HepG2 (cell line): ENCODE data around the gene ING5. TPM values are rescaled to one million over a fixed set of nuclear protein-coding genes. Genes with fewer than 3 reads are reported as not detected.

Experiments used
- ATF7 ChIP-seq, 2 experiments: fragments of 450-650 bp in 1 of 2; sonication (generic) in 1 of 2; formaldehyde crosslinking in 1 of 2; IDR thresholded peaks; 2 replicates each; pipeline versions ENCODE4 v1.4.0 to v1.6.1; 2016 to 2020; ENCODE audit warnings: antibody characterized with exemption in 1 of 2, mild to moderate bottlenecking in 1 of 2, missing genetic modification reagents in 1 of 2
- CBX5 ChIP-seq: sonication (generic); formaldehyde crosslinking; IDR thresholded peaks from 2 replicates; pipeline ENCODE4 v1.4.0; 2020; ENCODE audit warnings: missing genetic modification reagents, borderline replicate concordance
- FOXJ3 ChIP-seq: sonication (generic); formaldehyde crosslinking; IDR thresholded peaks from 2 replicates; pipeline ENCODE4 v1.4.0; 2020; ENCODE audit warnings: missing genetic modification reagents, mild to moderate bottlenecking, borderline replicate concordance
- FOXK1 ChIP-seq: sonication (generic); formaldehyde crosslinking; IDR thresholded peaks from 2 replicates; pipeline ENCODE4 v1.4.0; 2020; ENCODE audit warnings: low read depth, missing genetic modification reagents, borderline replicate concordance
- FOXO1 ChIP-seq: sonication (generic); formaldehyde crosslinking; IDR thresholded peaks from 2 replicates; pipeline ENCODE4 v1.4.0; 2020; ENCODE audit warnings: missing genetic modification reagents
- HDAC6 ChIP-seq: fragments of 200-600 bp; sonication (generic); IDR thresholded peaks from 2 replicates; pipeline ENCODE4 v1.7.0; 2017; ENCODE audit warnings: mild to moderate bottlenecking, antibody characterized with exemption, low read length, low read depth
- KLF13 ChIP-seq: sonication (generic); formaldehyde crosslinking; IDR thresholded peaks from 2 replicates; pipeline ENCODE4 v1.4.0; 2020; ENCODE audit warnings: mild to moderate bottlenecking, missing genetic modification reagents
- MXD4 ChIP-seq: IDR thresholded peaks from 2 replicates; pipeline ENCODE4 v1.6.1; 2016; ENCODE audit warnings: mild to moderate bottlenecking, missing biosample characterization, missing genetic modification reagents
- PBX2 ChIP-seq: IDR thresholded peaks from 2 replicates; pipeline ENCODE4 v1.6.1; 2016; ENCODE audit warnings: control low read depth
- SATB2 ChIP-seq: sonication (generic); formaldehyde crosslinking; IDR thresholded peaks from 2 replicates; pipeline ENCODE4 v1.5.0; 2020; ENCODE audit warnings: missing genetic modification reagents
- SNRNP70 ChIP-seq: fragments of 200-400 bp; formaldehyde crosslinking; IDR thresholded peaks from 2 replicates; pipeline ENCODE4 v1.6.1; 2017; ENCODE audit warnings: mild to moderate bottlenecking, low read depth, low read length, moderate library complexity
- SP2 ChIP-seq: sonication (generic); formaldehyde crosslinking; IDR thresholded peaks from 2 replicates; pipeline ENCODE4 v1.5.1; 2020; ENCODE audit warnings: mild to moderate bottlenecking, missing genetic modification reagents
- XBP1 ChIP-seq: sonication (generic); formaldehyde crosslinking; IDR thresholded peaks from 2 replicates; pipeline ENCODE4 v1.5.0; 2020; ENCODE audit warnings: missing genetic modification reagents
- ZNF263 ChIP-seq: sonication (generic); formaldehyde crosslinking; IDR thresholded peaks from 2 replicates; pipeline ENCODE4 v1.4.0; 2020; ENCODE audit warnings: missing genetic modification reagents
- ZNF264 ChIP-seq: sonication (generic); formaldehyde crosslinking; IDR thresholded peaks from 2 replicates; pipeline ENCODE4 v1.4.0; 2020; ENCODE audit warnings: missing genetic modification reagents
- ZNF292 ChIP-seq: sonication (generic); formaldehyde crosslinking; IDR thresholded peaks from 2 replicates; pipeline ENCODE4 v1.8.1; 2022; ENCODE audit warnings: mild to moderate bottlenecking, low read depth, missing genetic modification reagents, borderline replicate concordance
- ZNF747 ChIP-seq: sonication (generic); formaldehyde crosslinking; IDR thresholded peaks from 2 replicates; pipeline ENCODE4 v1.8.1; 2023; ENCODE audit warnings: missing genetic modification reagents, mild to moderate bottlenecking, borderline replicate concordance
- ZNF879 ChIP-seq: sonication (generic); formaldehyde crosslinking; IDR thresholded peaks from 2 replicates; pipeline ENCODE4 v1.8.1; 2023; ENCODE audit warnings: missing genetic modification reagents
- ZSCAN25 ChIP-seq: sonication (generic); formaldehyde crosslinking; IDR thresholded peaks from 2 replicates; pipeline ENCODE4 v1.8.0; 2022; ENCODE audit warnings: mild to moderate bottlenecking, missing genetic modification reagents
- ZSCAN31 ChIP-seq: sonication (generic); formaldehyde crosslinking; IDR thresholded peaks from 2 replicates; pipeline ENCODE4 v1.5.0; 2020; ENCODE audit warnings: low read depth, mild to moderate bottlenecking, missing genetic modification reagents
- polyA plus RNA-seq, 8 experiments: library from polyadenylated mRNA; depleted of rRNA in 3 of 8; stranded (reverse) in 7 of 8; unstranded in 1 of 8; fragments of >200 nt; fragmentation: Illumina TruSeq in 4 of 8; extraction: Trizol in 4 of 8; gene quantifications; 2 replicates each; pipeline versions ENCODE4 v1.2.1 to v1.2.3, GENCODE V29; 2011 to 2016; ENCODE audit warnings: low read depth in 4 of 8, missing spikeins in 1 of 8, mixed read lengths in 1 of 8; ENCODE audit not compliant: insufficient read depth in 1 of 8
- total RNA-seq, 5 experiments: library from RNA; depleted of rRNA; stranded (reverse); fragments of >200 nt; fragmentation: Illumina TruSeq; extraction: Trizol; gene quantifications; 2 replicates each; pipeline ENCODE4 v1.2.3, GENCODE V29; 2016; ENCODE audit warnings: low read depth in 1 of 5
- TF ChIP-seq, protein P1 (sequence below): sonication (generic); formaldehyde crosslinking; IDR thresholded peaks from 2 replicates; pipeline ENCODE4 v1.4.0; 2020; ENCODE audit warnings: missing genetic modification reagents, borderline replicate concordance
- TF ChIP-seq, protein P2 (sequence below): IDR thresholded peaks from 2 replicates; pipeline ENCODE4 v1.6.1; 2016; ENCODE audit warnings: mild to moderate bottlenecking, missing biosample characterization, missing genetic modification reagents
- TF ChIP-seq, protein P3 (sequence below): IDR thresholded peaks from 2 replicates; pipeline ENCODE4 v1.6.1; 2016; ENCODE audit warnings: missing biosample characterization, missing genetic modification reagents, low read depth

Gene ING5
- total and polyA plus RNA-seq, 2 of the 13 experiments (the other 11 are each of a cell fraction or from before 2014, with no cell fraction given), result 61.9 to 71.9 TPM

GRCh38 chr2:241653210-241653750 lies 48.6 kb upstream of the ING5 start (continued):
- peak; percentile 74; the same call in 1 of the 2 replicates for TF ChIP-seq CBX5 (CRISPR knock-in tag)
- TF ChIP-seq HDAC6, result no peak
- TF ChIP-seq FOXJ3 (CRISPR knock-in tag), result no peak
- no peak; the same call in 1 of the 2 replicates for TF ChIP-seq XBP1
- TF ChIP-seq ZNF879 (CRISPR knock-in tag), result no peak
- TF ChIP-seq KLF13 (CRISPR knock-in tag), result no peak
- TF ChIP-seq ZSCAN31 (CRISPR knock-in tag), result no peak
- TF ChIP-seq, protein P1, sequence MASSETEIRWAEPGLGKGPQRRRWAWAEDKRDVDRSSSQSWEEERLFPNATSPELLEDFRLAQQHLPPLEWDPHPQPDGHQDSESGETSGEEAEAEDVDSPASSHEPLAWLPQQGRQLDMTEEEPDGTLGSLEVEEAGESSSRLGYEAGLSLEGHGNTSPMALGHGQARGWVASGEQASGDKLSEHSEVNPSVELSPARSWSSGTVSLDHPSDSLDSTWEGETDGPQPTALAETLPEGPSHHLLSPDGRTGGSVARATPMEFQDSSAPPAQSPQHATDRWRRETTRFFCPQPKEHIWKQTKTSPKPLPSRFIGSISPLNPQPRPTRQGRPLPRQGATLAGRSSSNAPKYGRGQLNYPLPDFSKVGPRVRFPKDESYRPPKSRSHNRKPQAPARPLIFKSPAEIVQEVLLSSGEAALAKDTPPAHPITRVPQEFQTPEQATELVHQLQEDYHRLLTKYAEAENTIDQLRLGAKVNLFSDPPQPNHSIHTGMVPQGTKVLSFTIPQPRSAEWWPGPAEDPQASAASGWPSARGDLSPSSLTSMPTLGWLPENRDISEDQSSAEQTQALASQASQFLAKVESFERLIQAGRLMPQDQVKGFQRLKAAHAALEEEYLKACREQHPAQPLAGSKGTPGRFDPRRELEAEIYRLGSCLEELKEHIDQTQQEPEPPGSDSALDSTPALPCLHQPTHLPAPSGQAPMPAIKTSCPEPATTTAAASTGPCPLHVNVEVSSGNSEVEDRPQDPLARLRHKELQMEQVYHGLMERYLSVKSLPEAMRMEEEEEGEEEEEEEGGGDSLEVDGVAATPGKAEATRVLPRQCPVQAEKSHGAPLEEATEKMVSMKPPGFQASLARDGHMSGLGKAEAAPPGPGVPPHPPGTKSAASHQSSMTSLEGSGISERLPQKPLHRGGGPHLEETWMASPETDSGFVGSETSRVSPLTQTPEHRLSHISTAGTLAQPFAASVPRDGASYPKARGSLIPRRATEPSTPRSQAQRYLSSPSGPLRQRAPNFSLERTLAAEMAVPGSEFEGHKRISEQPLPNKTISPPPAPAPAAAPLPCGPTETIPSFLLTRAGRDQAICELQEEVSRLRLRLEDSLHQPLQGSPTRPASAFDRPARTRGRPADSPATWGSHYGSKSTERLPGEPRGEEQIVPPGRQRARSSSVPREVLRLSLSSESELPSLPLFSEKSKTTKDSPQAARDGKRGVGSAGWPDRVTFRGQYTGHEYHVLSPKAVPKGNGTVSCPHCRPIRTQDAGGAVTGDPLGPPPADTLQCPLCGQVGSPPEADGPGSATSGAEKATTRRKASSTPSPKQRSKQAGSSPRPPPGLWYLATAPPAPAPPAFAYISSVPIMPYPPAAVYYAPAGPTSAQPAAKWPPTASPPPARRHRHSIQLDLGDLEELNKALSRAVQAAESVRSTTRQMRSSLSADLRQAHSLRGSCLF (CRISPR knock-in tag), result no peak
- no peak for TF ChIP-seq PBX2 (CRISPR knock-in tag)
- no peak for TF ChIP-seq SATB2 (CRISPR knock-in tag)
- TF ChIP-seq, protein P2, sequence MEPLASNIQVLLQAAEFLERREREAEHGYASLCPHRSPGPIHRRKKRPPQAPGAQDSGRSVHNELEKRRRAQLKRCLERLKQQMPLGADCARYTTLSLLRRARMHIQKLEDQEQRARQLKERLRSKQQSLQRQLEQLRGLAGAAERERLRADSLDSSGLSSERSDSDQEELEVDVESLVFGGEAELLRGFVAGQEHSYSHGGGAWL (CRISPR knock-in tag), result peak; percentile 72; the same call in 1 of the 2 replicates
- TF ChIP-seq ZNF747 (CRISPR knock-in tag), result no peak
- TF ChIP-seq ZSCAN25, result peak; percentile 46; the same call in 1 of the 2 replicates
- TF ChIP-seq, protein P3, sequence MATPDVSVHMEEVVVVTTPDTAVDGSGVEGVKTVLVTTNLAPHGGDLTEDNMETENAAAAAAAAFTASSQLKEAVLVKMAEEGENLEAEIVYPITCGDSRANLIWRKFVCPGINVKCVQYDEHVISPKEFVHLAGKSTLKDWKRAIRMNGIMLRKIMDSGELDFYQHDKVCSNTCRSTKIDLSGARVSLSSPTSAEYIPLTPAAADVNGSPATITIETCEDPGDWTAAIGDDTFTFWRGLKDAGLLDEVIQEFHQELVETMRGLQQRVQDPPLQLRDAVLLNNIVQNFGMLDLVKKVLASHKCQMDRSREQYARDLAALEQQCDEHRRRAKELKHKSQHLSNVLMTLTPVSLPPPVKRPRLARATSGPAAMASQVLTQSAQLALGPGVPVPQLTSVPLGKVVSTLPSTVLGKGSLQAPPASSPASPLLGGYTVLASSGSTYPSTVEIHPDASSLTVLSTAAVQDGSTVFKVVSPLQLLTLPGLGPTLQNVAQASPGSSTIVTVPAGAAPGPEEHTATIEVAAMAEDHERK (CRISPR knock-in tag), result no peak
- TF ChIP-seq SNRNP70, result no peak
- TF ChIP-seq FOXO1 (CRISPR knock-in tag), result peak; percentile 46; the same call in 1 of the 2 replicates
- peak; percentile 92 for TF ChIP-seq MXD4 (CRISPR knock-in tag)
- no peak for TF ChIP-seq ATF7 (IDR thresholded peaks at IDR 0.05)
- peak; percentile 79; the same call in 1 of the 2 replicates for TF ChIP-seq ATF7 (CRISPR knock-in tag; IDR thresholded peaks at IDR 0.05)
- TF ChIP-seq ZNF263 (CRISPR knock-in tag), result no peak
- peak; percentile 86 for TF ChIP-seq ZNF264 (CRISPR knock-in tag)
- no peak for TF ChIP-seq SP2
- TF ChIP-seq ZNF292 (CRISPR knock-in tag), result peak; percentile 99
- TF ChIP-seq FOXK1 (CRISPR knock-in tag), result peak; percentile 22; the same call in 1 of the 2 replicates
